ENCODE data around the gene SPINK1. TPM values are rescaled to one million over a fixed set of nuclear protein-coding genes. Genes with fewer than 3 reads are reported as not detected.

SPINK1 gene
- total and polyA plus RNA-seq, 2 donors (not counting 1 experiment from before 2014, with no cell fraction given) = not detected

DNA sequence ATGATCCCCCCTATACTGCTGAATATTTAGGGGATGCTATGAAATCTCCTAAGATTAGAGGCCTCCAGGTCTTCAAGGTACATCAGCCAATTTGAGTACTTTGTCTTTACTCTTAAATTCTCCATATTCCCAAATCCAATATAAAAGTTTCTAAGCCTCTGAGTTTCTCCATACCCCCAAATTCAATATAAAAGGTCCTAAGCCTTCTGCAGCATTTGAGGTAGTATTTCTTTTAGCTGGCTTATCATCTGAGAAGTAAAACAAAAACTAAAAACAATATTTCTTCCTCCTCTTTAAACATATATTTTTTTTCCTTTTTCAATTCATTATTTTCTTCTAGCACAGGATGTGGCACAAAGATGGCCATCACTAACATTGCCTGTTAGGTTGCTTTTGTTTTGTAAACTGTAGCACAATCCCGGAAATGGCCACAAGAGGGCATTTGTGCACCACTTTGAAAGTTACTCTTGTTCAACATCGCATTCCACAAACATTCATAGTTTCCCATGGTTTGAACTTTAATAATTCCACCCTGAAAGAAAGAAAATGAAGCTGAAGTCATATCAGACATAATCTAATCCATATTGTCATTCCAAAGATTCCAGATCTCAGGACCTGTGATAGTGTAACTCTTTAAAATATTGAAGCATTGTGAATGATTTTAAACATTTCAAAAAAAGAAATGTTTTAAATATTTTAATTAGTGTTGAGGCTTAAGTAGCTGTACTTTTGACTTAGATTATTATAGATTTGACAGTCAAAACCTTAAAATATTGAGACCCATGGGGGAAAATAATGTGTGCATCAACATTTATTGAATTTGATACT lies 26.0 kb upstream of the SPINK1 start:
- peak; percentile 52 to 70 for DNase-seq (ENCODE audit: low read depth in 2 of 2)
- Histone ChIP-seq H3K4me2 (ENCODE audit: extremely low read depth, insufficient read depth, low read length) (no peak overlapping the region), H3K4me1 (ENCODE audit: control insufficient read depth, extremely low read depth, insufficient read depth, low read length) (no peaks in the 10 kb centered on the region), H3K36me3 (ENCODE audit: control insufficient read depth, insufficient read depth, low read length) (no peaks in the 10 kb centered on the region), H3K9ac (ENCODE audit: insufficient read depth, low read length) (no peak overlapping the region), H3K27me3 (ENCODE audit: control insufficient read depth, insufficient read depth, low read length) (peaks cover 2% of the 10 kb centered on the region), H3K4me3 (replicated peaks in 1 of 4; ENCODE audit: control extremely low read depth in 1 of 4, insufficient read depth in 1 of 4, low read depth in 3 of 4, low read length in 4 of 4) (no peak overlapping the region), H4K20me1 (ENCODE audit: control insufficient read depth, extremely low read depth, insufficient read depth, low read length) (no peaks in the 10 kb centered on the region), H3K27ac (ENCODE audit: insufficient read depth, low read length) (no peak overlapping the region), H2AFZ (ENCODE audit: low read length) (no peak overlapping the region), H3K9me3 (ENCODE audit: control insufficient read depth, insufficient read depth, low read depth, low read length) (no peaks in the 10 kb centered on the region), H3K79me2 (ENCODE audit: control insufficient read depth, insufficient read depth, low read length) (no peaks in the 10 kb centered on the region)
- TF ChIP-seq, protein P1, sequence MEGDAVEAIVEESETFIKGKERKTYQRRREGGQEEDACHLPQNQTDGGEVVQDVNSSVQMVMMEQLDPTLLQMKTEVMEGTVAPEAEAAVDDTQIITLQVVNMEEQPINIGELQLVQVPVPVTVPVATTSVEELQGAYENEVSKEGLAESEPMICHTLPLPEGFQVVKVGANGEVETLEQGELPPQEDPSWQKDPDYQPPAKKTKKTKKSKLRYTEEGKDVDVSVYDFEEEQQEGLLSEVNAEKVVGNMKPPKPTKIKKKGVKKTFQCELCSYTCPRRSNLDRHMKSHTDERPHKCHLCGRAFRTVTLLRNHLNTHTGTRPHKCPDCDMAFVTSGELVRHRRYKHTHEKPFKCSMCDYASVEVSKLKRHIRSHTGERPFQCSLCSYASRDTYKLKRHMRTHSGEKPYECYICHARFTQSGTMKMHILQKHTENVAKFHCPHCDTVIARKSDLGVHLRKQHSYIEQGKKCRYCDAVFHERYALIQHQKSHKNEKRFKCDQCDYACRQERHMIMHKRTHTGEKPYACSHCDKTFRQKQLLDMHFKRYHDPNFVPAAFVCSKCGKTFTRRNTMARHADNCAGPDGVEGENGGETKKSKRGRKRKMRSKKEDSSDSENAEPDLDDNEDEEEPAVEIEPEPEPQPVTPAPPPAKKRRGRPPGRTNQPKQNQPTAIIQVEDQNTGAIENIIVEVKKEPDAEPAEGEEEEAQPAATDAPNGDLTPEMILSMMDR (conservative IDR thresholded peaks at IDR 0.05 in 1 of 2, IDR thresholded peaks at IDR 0.05 in 1 of 2; ENCODE audit: low read depth in 1 of 2, low read length in 2 of 2) = peak; percentile 87 to 91
- no peak for TF ChIP-seq EZH2 (IDR thresholded peaks at IDR 0.05; ENCODE audit: low read length, missing control alignments)

DNA sequence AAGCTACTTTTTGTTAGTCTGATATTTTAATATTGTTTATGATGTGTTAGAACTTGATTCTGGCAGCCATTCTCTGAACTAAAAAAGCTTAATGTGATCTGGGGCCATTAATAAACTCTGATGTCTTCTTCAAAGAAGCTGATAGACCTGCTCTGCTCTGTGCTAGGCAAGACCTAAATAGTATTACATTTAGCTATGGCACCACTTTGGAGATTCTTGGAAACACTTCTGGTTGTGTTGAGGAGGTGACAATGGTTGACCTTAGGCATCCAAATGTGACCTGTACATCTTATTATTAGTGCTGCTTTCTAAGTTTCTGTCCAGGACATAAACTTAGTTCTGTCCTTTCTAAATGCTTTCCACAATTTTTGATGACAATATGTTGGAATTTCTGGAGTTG lies 25.3 kb upstream of the SPINK1 start:
- Histone ChIP-seq H3K27ac (ENCODE audit: insufficient read depth, low read length) (no peak overlapping the region), H2AFZ (ENCODE audit: low read length) (no peak overlapping the region), H3K79me2 (ENCODE audit: control insufficient read depth, insufficient read depth, low read length) (no peaks in the 10 kb centered on the region), H4K20me1 (ENCODE audit: control insufficient read depth, extremely low read depth, insufficient read depth, low read length) (no peaks in the 10 kb centered on the region), H3K36me3 (ENCODE audit: control insufficient read depth, insufficient read depth, low read length) (no peaks in the 10 kb centered on the region), H3K4me3 (replicated peaks in 1 of 4; ENCODE audit: control extremely low read depth in 1 of 4, insufficient read depth in 1 of 4, low read depth in 3 of 4, low read length in 4 of 4) (no peak overlapping the region), H3K9me3 (ENCODE audit: control insufficient read depth, insufficient read depth, low read depth, low read length) (no peaks in the 10 kb centered on the region), H3K4me1 (ENCODE audit: control insufficient read depth, extremely low read depth, insufficient read depth, low read length) (no peaks in the 10 kb centered on the region), H3K4me2 (ENCODE audit: extremely low read depth, insufficient read depth, low read length) (no peak overlapping the region), H3K9ac (ENCODE audit: insufficient read depth, low read length) (no peak overlapping the region), H3K27me3 (ENCODE audit: control insufficient read depth, insufficient read depth, low read length) (peaks cover 2% of the 10 kb centered on the region)
- DNase-seq (ENCODE audit: low read depth in 2 of 2) = no peak
- TF ChIP-seq EZH2 (IDR thresholded peaks at IDR 0.05; ENCODE audit: low read length, missing control alignments) = no peak
- TF ChIP-seq, protein P1 (conservative IDR thresholded peaks at IDR 0.05 in 1 of 2, IDR thresholded peaks at IDR 0.05 in 1 of 2; ENCODE audit: low read depth in 1 of 2, low read length in 2 of 2) = no peak

DNA sequence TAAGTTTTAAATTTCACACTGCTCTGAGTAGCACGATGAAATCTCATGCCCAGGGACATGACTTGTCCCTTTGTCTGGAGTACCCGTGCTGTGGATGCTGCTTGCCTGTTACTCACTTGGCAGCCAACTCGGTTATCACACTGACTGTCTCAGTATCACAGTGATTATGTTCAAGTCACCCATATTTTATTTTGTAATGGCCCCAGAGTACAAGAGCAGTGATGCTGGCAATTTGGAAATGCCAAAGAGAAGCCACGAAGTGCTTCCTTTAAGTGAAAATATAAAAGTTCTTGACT lies 24.3 kb upstream of the SPINK1 start:
- TF ChIP-seq EZH2 (IDR thresholded peaks at IDR 0.05; ENCODE audit: low read length, missing control alignments) = no peak
- H3K4me2 ChIP-seq (ENCODE audit: extremely low read depth, insufficient read depth, low read length) = no peak overlapping the region
- no peaks in the 10 kb centered on the region for H3K4me1 ChIP-seq (ENCODE audit: control insufficient read depth, extremely low read depth, insufficient read depth, low read length)
- no peaks in the 10 kb centered on the region for H3K36me3 ChIP-seq (ENCODE audit: control insufficient read depth, insufficient read depth, low read length)
- H2AFZ ChIP-seq (ENCODE audit: low read length) = no peak overlapping the region
- no peak for DNase-seq (ENCODE audit: low read depth in 2 of 2)
- H3K9me3 ChIP-seq (ENCODE audit: control insufficient read depth, insufficient read depth, low read depth, low read length) = no peaks in the 10 kb centered on the region
- H3K79me2 ChIP-seq (ENCODE audit: control insufficient read depth, insufficient read depth, low read length) = no peaks in the 10 kb centered on the region
- H3K4me3 ChIP-seq (replicated peaks in 1 of 4; ENCODE audit: control extremely low read depth in 1 of 4, insufficient read depth in 1 of 4, low read depth in 3 of 4, low read length in 4 of 4) = no peak overlapping the region
- H3K27me3 ChIP-seq (ENCODE audit: control insufficient read depth, insufficient read depth, low read length) = peaks cover 2% of the 10 kb centered on the region
- H4K20me1 ChIP-seq (ENCODE audit: control insufficient read depth, extremely low read depth, insufficient read depth, low read length) = no peaks in the 10 kb centered on the region
- no peak overlapping the region for H3K27ac ChIP-seq (ENCODE audit: insufficient read depth, low read length)
- H3K9ac ChIP-seq (ENCODE audit: insufficient read depth, low read length) = no peak overlapping the region

Measured in fibroblast of lung (primary cell).